H9 (cell line): ENCODE results near the gene MYB. TPM values are rescaled to one million over a fixed set of nuclear protein-coding genes. Genes with fewer than 3 reads are reported as not detected.
A peak's percentile ranks its signal among the peaks of the same experiment; 100 is the strongest.

Source experiments
- DNase-seq: peaks from one replicate; pipeline ENCODE4 v3.0.0-alpha.2; 2017
- H2AFZ ChIP-seq: one replicate; pipeline ENCODE4 v1.6.1; 2013; ENCODE audit warnings: mild to moderate bottlenecking, low read length, control low read depth, moderate library complexity
- H2AK5ac ChIP-seq: 2 replicates; pipeline ENCODE4 v1.6.1; 2013; ENCODE audit warnings: low read length, control low read depth, mixed read lengths; ENCODE audit not compliant: insufficient read length
- H2BK120ac ChIP-seq: one replicate; pipeline ENCODE4 v1.6.1; 2013; ENCODE audit warnings: low read depth, mild to moderate bottlenecking, low read length, control low read depth, inconsistent platforms; ENCODE audit not compliant: poor library complexity, severe bottlenecking
- H2BK12ac ChIP-seq: 2 replicates; pipeline ENCODE4 v1.6.1; 2013; ENCODE audit warnings: low read length, control low read depth, mixed read lengths, low read depth; ENCODE audit not compliant: insufficient read length
- H2BK15ac ChIP-seq: 2 replicates; pipeline ENCODE4 v1.6.1; 2013; ENCODE audit warnings: low read depth, low read length, control low read depth
- H2BK20ac ChIP-seq: one replicate; pipeline ENCODE4 v1.6.1; 2013; ENCODE audit warnings: low read depth, mild to moderate bottlenecking, low read length, control low read depth, inconsistent platforms; ENCODE audit not compliant: poor library complexity, severe bottlenecking
- H2BK5ac ChIP-seq: 2 replicates; pipeline ENCODE4 v1.6.1; 2013; ENCODE audit warnings: low read length, control low read depth, mixed read lengths; ENCODE audit not compliant: insufficient read length
- H3K14ac ChIP-seq: 2 replicates; pipeline ENCODE4 v1.6.1; 2013; ENCODE audit warnings: low read length, control low read depth; ENCODE audit not compliant: insufficient read depth
- H3K18ac ChIP-seq: 2 replicates; pipeline ENCODE4 v1.6.1; 2013; ENCODE audit warnings: low read depth, mild to moderate bottlenecking, mixed read lengths, low read length, control low read depth; ENCODE audit not compliant: insufficient read length
- H3K23ac ChIP-seq: 2 replicates; pipeline ENCODE4 v1.6.1; 2013; ENCODE audit warnings: low read length, control low read depth, mixed read lengths, low read depth; ENCODE audit not compliant: insufficient read length
- H3K23me2 ChIP-seq: 2 replicates; pipeline ENCODE4 v1.6.1; 2013; ENCODE audit warnings: low read depth, mild to moderate bottlenecking, mixed read lengths, low read length, control low read depth; ENCODE audit not compliant: insufficient read length, poor library complexity, severe bottlenecking
- H3K27ac ChIP-seq: 2 replicates; pipeline ENCODE4 v1.5.1; 2013; ENCODE audit warnings: low read length, control low read depth, mixed read lengths, low read depth; ENCODE audit not compliant: insufficient read length
- H3K27me3 ChIP-seq: 2 replicates; pipeline ENCODE4 v1.6.1; 2013; ENCODE audit warnings: low read length, control low read depth, inconsistent platforms; ENCODE audit not compliant: insufficient read depth
- H3K4ac ChIP-seq: 2 replicates; pipeline ENCODE4 v1.6.1; 2013; ENCODE audit warnings: low read depth, mild to moderate bottlenecking, control low read depth, inconsistent platforms, low read length, moderate library complexity
- H3K4me1 ChIP-seq: 2 replicates; pipeline ENCODE4 v1.6.1; 2013; ENCODE audit warnings: low read length, control low read depth, inconsistent platforms; ENCODE audit not compliant: insufficient read depth
- H3K4me2 ChIP-seq: 2 replicates; pipeline ENCODE4 v1.6.1; 2013; ENCODE audit warnings: low read length, control low read depth, mixed read lengths; ENCODE audit not compliant: insufficient read length, insufficient read depth
- H3K56ac ChIP-seq: 2 replicates; pipeline ENCODE4 v1.6.1; 2013; ENCODE audit warnings: low read depth, mild to moderate bottlenecking, mixed read lengths, low read length, control low read depth; ENCODE audit not compliant: insufficient read length
- H3K79me1 ChIP-seq: 2 replicates; pipeline ENCODE4 v1.6.1; 2013; ENCODE audit warnings: low read depth, mild to moderate bottlenecking, moderate library complexity, low read length, control low read depth, inconsistent platforms; ENCODE audit not compliant: insufficient read depth, poor library complexity, severe bottlenecking
- H3K79me2 ChIP-seq: 2 replicates; pipeline ENCODE4 v1.6.1; 2013; ENCODE audit warnings: low read length, control low read depth, inconsistent platforms; ENCODE audit not compliant: insufficient read depth
- H3K9ac ChIP-seq: 2 replicates; pipeline ENCODE4 v1.6.1; 2013; ENCODE audit warnings: low read length, control low read depth, mixed read lengths; ENCODE audit not compliant: insufficient read length; ENCODE audit errors: extremely low read depth
- H3K9me3 ChIP-seq: one replicate; pipeline ENCODE4 v1.6.1; 2013; ENCODE audit warnings: low read depth, low read length, inconsistent platforms; ENCODE audit not compliant: control insufficient read depth
- H3T11ph ChIP-seq: one replicate; pipeline ENCODE4 v1.6.1; 2013; ENCODE audit warnings: mild to moderate bottlenecking, low read length, control low read depth, inconsistent platforms
- H4K20me1 ChIP-seq: one replicate; pipeline ENCODE4 v1.6.1; 2013; ENCODE audit not compliant: control insufficient read depth, insufficient read length, insufficient read depth
- H4K5ac ChIP-seq: 2 replicates; pipeline ENCODE4 v1.6.1; 2013; ENCODE audit warnings: low read depth, mild to moderate bottlenecking, mixed read lengths, low read length, control low read depth; ENCODE audit not compliant: insufficient read length
- H4K8ac ChIP-seq: replicated peaks from 2 replicates; pipeline ENCODE4 v1.6.1; 2013; ENCODE audit warnings: low read length, control low read depth, mixed read lengths, low read depth; ENCODE audit not compliant: insufficient read length
- H4K91ac ChIP-seq: 2 replicates; pipeline ENCODE4 v1.6.1; 2013; ENCODE audit warnings: low read depth, mild to moderate bottlenecking, moderate library complexity, mixed read lengths, low read length, control low read depth; ENCODE audit not compliant: insufficient read length
- H3K27ac Mint-ChIP-seq, 3 experiments: 2 replicates in 2 of 3; 3 replicates in 1 of 3; pipeline ENCODE4 v1.8.0; 2020 to 2021; ENCODE audit warnings: mixed read lengths in 3 of 3, mild to moderate bottlenecking in 1 of 3, moderate library complexity in 1 of 3
- H3K27me3 Mint-ChIP-seq: 2 replicates; pipeline ENCODE4 v1.8.0; 2021; ENCODE audit warnings: low read depth, mild to moderate bottlenecking, moderate library complexity, mixed read lengths
- H3K36me3 Mint-ChIP-seq, 3 experiments: 2 replicates in 2 of 3; 3 replicates in 1 of 3; pipeline ENCODE4 v1.8.0; 2020 to 2021; ENCODE audit warnings: low read depth in 3 of 3, mixed read lengths in 3 of 3; ENCODE audit not compliant: insufficient read depth in 1 of 3
- H3K4me1 Mint-ChIP-seq, 2 experiments: 2 replicates each; pipeline ENCODE4 v1.8.0; 2020; ENCODE audit warnings: mixed read lengths in 2 of 2
- H3K4me3 Mint-ChIP-seq, 2 experiments: 2 replicates in 1 of 2; 3 replicates in 1 of 2; pipeline ENCODE4 v1.8.0; 2020 to 2021; ENCODE audit warnings: mild to moderate bottlenecking in 2 of 2, mixed read lengths in 2 of 2, moderate library complexity in 1 of 2
- H3K9me3 Mint-ChIP-seq, 2 experiments: 2 replicates in 1 of 2; 3 replicates in 1 of 2; pipeline ENCODE4 v1.8.0; 2020; ENCODE audit warnings: mild to moderate bottlenecking in 2 of 2, mixed read lengths in 2 of 2, moderate library complexity in 1 of 2
- CTCF ChIP-seq: fragments of 200-600 bp; sonication (generic); conservative IDR thresholded peaks from 3 replicates; pipeline ENCODE4 v1.8.0; 2021; ENCODE audit warnings: antibody characterized with exemption, mild to moderate bottlenecking
- WGBS: extraction: QIAGEN DNeasy Blood & Tissue Kit; methylation state at CpG from one replicate; pipeline ENCODE4 v1.1.7; 2013; ENCODE audit warnings: missing lambda C conversion rate, low lambda C conversion rate, mixed read lengths; ENCODE audit not compliant: insufficient read length; ENCODE audit errors: extremely low coverage; 5-methylcytosine and 5-hydroxymethylcytosine counted together
- total RNA-seq: library from RNA; stranded (reverse); gene quantifications from 2 replicates; pipeline ENCODE4 v1.2.1, GENCODE V29; 2021

MYB gene
- total RNA-seq, 1 experiment from 2014 or later: 5.8 TPM

GRCh38 chr6:135181333-135182070 lies 394 bp downstream of the MYB start:
- H3K36me3 Mint-ChIP-seq: peaks cover 0 to 12% (median 8%) of the 10 kb centered on the region in 3 experiments; a peak in 5 of 7 replicates
- no peak overlapping the region for H3K27ac Mint-ChIP-seq
- no peaks in the 10 kb centered on the region for H4K20me1 ChIP-seq
- H2BK20ac ChIP-seq: no peak overlapping the region
- no peak overlapping the region for H4K8ac ChIP-seq
- H2AK5ac ChIP-seq: no peak overlapping the region
- H3K56ac ChIP-seq: no peak overlapping the region
- no peak overlapping the region for H2BK12ac ChIP-seq
- H3K27me3 Mint-ChIP-seq: peaks cover 41% of the 10 kb centered on the region
- no peak overlapping the region for H2BK15ac ChIP-seq
- peaks cover 16 to 23% of the 10 kb centered on the region in 2 experiments for H3K4me1 Mint-ChIP-seq
- no peak overlapping the region for H3T11ph ChIP-seq
- peak overlapping the region; percentile 51 for H3K9ac ChIP-seq
- DNase-seq: peak; percentile 43
- H3K4ac ChIP-seq: no peak overlapping the region
- no peaks in the 10 kb centered on the region for H3K79me1 ChIP-seq
- H3K23me2 ChIP-seq: peaks cover 30% of the 10 kb centered on the region
- no peak overlapping the region for H3K23ac ChIP-seq
- no peak for TF ChIP-seq CTCF
- no peak overlapping the region for H3K14ac ChIP-seq
- H3K4me3 Mint-ChIP-seq: peak overlapping the region; percentile 71 to 89
- H2AFZ ChIP-seq: no peak overlapping the region
- H3K4me2 ChIP-seq: peak overlapping the region; percentile 91
- H3K18ac ChIP-seq: no peak overlapping the region
- no peak overlapping the region for H2BK120ac ChIP-seq
- peaks cover 2% of the 10 kb centered on the region; the same call in 1 of the 2 replicates for H3K4me1 ChIP-seq
- no peak overlapping the region for H2BK5ac ChIP-seq
- no CpG with 5 or more reads among the region's 62 CpGs for WGBS
- H4K5ac ChIP-seq: no peak overlapping the region
- H3K79me2 ChIP-seq: no peaks in the 10 kb centered on the region
- peaks cover 7% of the 10 kb centered on the region; the same call in 1 of the 2 replicates for H3K27me3 ChIP-seq
- H4K91ac ChIP-seq: no peak overlapping the region
- peaks cover 0 to 3% of the 10 kb centered on the region in 2 experiments; a peak in 2 of 5 replicates for H3K9me3 Mint-ChIP-seq
- no peak overlapping the region for H3K27ac ChIP-seq
- no peaks in the 10 kb centered on the region for H3K9me3 ChIP-seq
